ENCODE results near the gene DNAJB12.

DNA sequence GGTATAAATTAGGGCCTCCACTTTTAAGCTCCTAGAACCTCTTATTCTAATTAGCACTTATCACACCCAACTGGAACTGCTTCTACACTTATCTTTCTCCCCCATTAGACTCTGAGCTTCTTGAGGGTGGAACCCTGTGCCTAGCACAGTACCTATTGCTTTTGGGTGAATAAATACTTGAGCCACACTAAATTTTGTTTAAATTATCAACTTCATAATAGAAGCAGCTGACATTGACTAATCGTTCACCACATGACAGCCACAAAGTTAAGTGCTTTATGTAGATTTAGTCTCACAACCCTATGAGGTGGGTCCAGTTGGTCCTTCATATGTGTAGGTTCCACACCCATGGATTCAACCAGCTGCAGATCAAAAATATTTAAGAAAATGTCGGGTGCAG, 36.0 kb upstream of the DNAJB12 start:
- no peak for TF ChIP-seq SUZ12 (IDR thresholded peaks at IDR 0.05; ENCODE audit: extremely low read depth, insufficient read depth, insufficient read length)
- no peak for TF ChIP-seq YY1 (IDR thresholded peaks at IDR 0.05; ENCODE audit: insufficient read depth, insufficient read length)
